ENCODE data around the gene CLEC11A. TPM values are rescaled to one million over a fixed set of nuclear protein-coding genes. Genes with fewer than 3 reads are reported as not detected.

The CLEC11A gene
- total RNA-seq, 1 donor from 2014 or later, result 25.0 TPM

Other genes starting within 250 kb of the CLEC11A start
- 33.1 TPM for gene EMC10, start 246.9 kb upstream of the CLEC11A start, total RNA-seq
- gene GARIN5A, start 246.5 kb upstream of the CLEC11A start, total RNA-seq, result not detected
- gene JOSD2, start 212.2 kb upstream of the CLEC11A start, total RNA-seq, result 60.9 TPM
- not detected for gene ASPDH, start 209.5 kb upstream of the CLEC11A start, total RNA-seq
- 17.9 TPM for gene LRRC4B, start 154.9 kb upstream of the CLEC11A start, total RNA-seq
- gene SYT3, start 83.5 kb upstream of the CLEC11A start, total RNA-seq, result 2.5 TPM
- gene C19orf81, start 73.9 kb upstream of the CLEC11A start, total RNA-seq, result not detected
- 0.98 TPM for gene SHANK1, start 3.6 kb upstream of the CLEC11A start, total RNA-seq
- not detected for gene GPR32, start 47.1 kb downstream of the CLEC11A start, total RNA-seq
- gene ACP4, start 67.1 kb downstream of the CLEC11A start, total RNA-seq, result not detected
- not detected for gene KLK1, start 100.4 kb downstream of the CLEC11A start, total RNA-seq
- gene KLK15, start 110.2 kb downstream of the CLEC11A start, total RNA-seq, result not detected
- gene KLK3, start 131.6 kb downstream of the CLEC11A start, total RNA-seq, result not detected
- not detected for gene KLK2, start 150.1 kb downstream of the CLEC11A start, total RNA-seq
- gene KLK4, start 188.0 kb downstream of the CLEC11A start, total RNA-seq, result not detected
- gene KLK5, start 229.7 kb downstream of the CLEC11A start, total RNA-seq, result 5.9 TPM
- 10.3 TPM for gene KLK6, start 246.2 kb downstream of the CLEC11A start, total RNA-seq